Left ventricle myocardium superior (tissue), 1 donor: ENCODE data around the gene TBX18. TPM values are rescaled to one million over a fixed set of nuclear protein-coding genes. Genes with fewer than 3 reads are reported as not detected.

ENCODE experiments used
- ATAC-seq: fragments of 200-7000 bp; cut with Tn5 transposase; one replicate; pipeline ENCODE4 v1.9.1; 2020; ENCODE audit warnings: mild to moderate bottlenecking, moderate library complexity
- DNase-seq: peaks from one replicate; pipeline ENCODE4 v3.0.0-alpha.2; 2020
- intact Hi-C: fragments of 100-400 bp; cut with micrococcal nuclease; formaldehyde crosslinking; loops from one replicate; pipeline ENCODE4 v1.11.0; 2022
- total RNA-seq: library from RNA; stranded (reverse); fragmentation: NEBNext Ultra II Directional; extraction: Animal tissue kit (Norgen Biotek cat#: 25700); gene quantifications from one replicate; pipeline ENCODE4 v1.2.1, GENCODE V29; 2021
- donor health status: DM: no; HTN: yes; CAD: no; lungs with severe emphysema.

The TBX18 gene
- total RNA-seq, 1 donor from 2014 or later: 7.1 TPM

- DNase-seq: no peak
These were observed 118.7 kb downstream of the TBX18 start for GRCh38 chr6:84645563-84646266.

GRCh38 chr6:84645000-84645399 is 119.4 kb downstream of the TBX18 start:
- DNase-seq (no peak), ATAC-seq (no peak)
- intact Hi-C loops: no loop called here

More at GRCh38 chr6:84645563-84646266, 118.7 kb downstream of the TBX18 start:
- ATAC-seq: no peak
- intact Hi-C loops: no loop called here

DNA sequence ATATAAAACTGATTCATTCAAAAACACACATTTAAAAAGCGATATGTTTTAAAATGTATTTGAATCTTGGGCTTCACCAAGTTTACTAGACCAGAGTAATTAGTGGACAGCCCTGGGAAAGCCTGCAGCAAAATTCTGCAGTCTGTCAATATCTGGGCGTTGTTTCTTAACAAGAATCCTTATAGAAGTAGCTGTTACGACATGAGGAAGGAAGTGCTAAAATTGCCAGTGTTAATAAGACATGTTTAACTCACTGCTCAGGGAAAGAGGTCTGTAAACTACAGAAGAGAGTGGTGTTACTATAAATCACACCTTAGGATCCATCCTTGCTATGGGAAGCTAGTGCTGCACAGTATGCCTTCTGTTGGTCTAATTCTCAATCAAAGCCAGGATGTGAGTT is 120.6 kb downstream of the TBX18 start:
- DNase-seq (no peak), ATAC-seq (no peak)
- intact Hi-C loops: no loop called here

DNA sequence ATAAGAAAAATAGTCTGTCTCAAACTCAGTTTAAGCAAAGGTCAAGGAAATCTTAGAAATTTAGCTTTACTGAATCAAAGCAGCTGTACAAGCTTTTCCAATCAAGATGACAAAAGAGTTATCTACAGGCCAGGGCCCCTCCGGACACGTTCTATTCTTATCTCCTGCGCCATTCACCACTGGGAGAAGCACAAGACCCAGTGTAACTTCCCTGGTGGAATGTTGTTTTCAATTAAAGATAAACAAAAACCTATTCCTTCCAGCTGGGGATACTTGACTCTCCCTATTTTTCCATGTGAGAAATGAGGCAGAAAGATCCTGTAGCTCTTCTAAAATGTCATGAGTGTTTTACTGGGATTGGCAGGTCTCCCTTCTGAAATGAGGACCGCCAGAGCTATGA is 123.3 kb downstream of the TBX18 start:
- ATAC-seq (peak; percentile 86), DNase-seq (no peak)
- intact Hi-C loops: no loop called here

DNA sequence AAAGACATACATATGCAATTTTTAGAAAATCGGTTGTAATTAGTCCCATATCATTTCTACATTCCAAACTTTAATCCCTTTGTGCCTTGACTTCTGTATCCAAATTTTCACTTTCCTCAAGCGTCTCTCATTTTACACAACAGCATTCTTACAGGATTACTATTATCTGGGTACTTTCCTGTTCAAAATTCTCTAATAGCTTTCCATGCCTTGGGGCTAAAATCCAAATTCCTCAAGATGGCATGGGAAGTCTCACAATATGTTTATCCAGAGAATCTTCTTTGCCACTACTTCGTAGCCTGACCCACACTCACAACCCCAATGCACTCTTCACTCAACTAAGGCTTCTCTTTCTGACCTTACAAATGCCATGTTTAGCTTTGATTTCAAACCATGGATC is 125.0 kb downstream of the TBX18 start:
- ATAC-seq (no peak), DNase-seq (no peak)
- intact Hi-C loops: no loop called here

DNA sequence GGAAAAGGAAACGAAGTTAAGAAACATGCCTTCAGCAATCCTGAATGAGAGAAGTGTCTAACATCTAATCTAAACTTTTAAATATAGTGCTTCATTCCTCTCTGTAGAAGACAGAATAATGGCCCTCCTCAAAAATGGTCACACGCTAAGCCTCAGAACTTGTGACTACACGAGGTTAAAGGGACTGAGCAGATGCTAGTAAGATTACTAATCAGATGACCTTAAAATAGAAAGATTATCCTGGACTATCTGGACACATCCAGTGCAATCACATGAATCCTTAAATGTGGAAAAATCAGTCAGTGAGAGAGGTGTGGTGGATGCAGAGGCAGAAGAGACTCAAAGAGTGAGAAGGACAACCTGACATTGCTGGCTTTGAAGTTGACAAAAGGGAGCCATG is 126.1 kb downstream of the TBX18 start:
- DNase-seq: no peak
- intact Hi-C loops: no loop called here
- ATAC-seq: no peak
